Hippocampal formation (tissue), 2 donors: Measurements from ENCODE around the gene MYADML2.

Experiments used
- DNase-seq, 2 donors: peaks; one replicate each; lab custom pipeline; 2025; lab: John Stamatoyannopoulos, UW

The MYADML2 gene

GRCh38 chr17:81899514-81900166, 47.4 kb downstream of the MYADML2 start:
- no peak for DNase-seq

GRCh38 chr17:81898885-81899284, 48.1 kb downstream of the MYADML2 start:
- no peak for DNase-seq

- no peak for DNase-seq
These were observed 48.8 kb downstream of the MYADML2 start for GRCh38 chr17:81898029-81898866.

- no peak for DNase-seq
These were observed 51.6 kb downstream of the MYADML2 start for GRCh38 chr17:81895400-81895799.

- no peak for DNase-seq
These were observed 55.8 kb downstream of the MYADML2 start for GRCh38 chr17:81891303-81891552.

GRCh38 chr17:81890447-81891302, 56.4 kb downstream of the MYADML2 start:
- DNase-seq: no peak
